Motor neuron (in vitro differentiated cells): Measurements from ENCODE around the gene ZNF592. TPM values are rescaled to one million over a fixed set of nuclear protein-coding genes. Genes with fewer than 3 reads are reported as not detected.
"Not testable (repeated sequence)": the region's sequence is repeated elsewhere in the genome, so short reads cannot be mapped to it uniquely, and the experiment has no call there.

Experiments used
- ATAC-seq, 8 experiments: fragments of 200-7000 bp; cut with Tn5 transposase; replicated peaks in 6 of 8; 2 replicates each; pipeline ENCODE4 v1.8.0; 2021; ENCODE audit warnings: mild to moderate bottlenecking in 8 of 8, moderate library complexity in 8 of 8
- H3K27ac ChIP-seq, 2 donors: fragments of 250-450 bp; sonication (Bioruptor Pico); 2 replicates each; pipeline ENCODE4 v1.9.0; 2021; ENCODE audit warnings: antibody characterized with exemption in 2 of 2, mild to moderate bottlenecking in 2 of 2, moderate library complexity in 1 of 2
- H3K4me1 ChIP-seq, 2 donors: fragments of 250-450 bp; sonication (Bioruptor Pico); replicated peaks in 1 of 2; 2 replicates each; pipeline ENCODE4 v1.6.1; 2021; ENCODE audit warnings: antibody characterized with exemption in 2 of 2, mild to moderate bottlenecking in 2 of 2, moderate library complexity in 1 of 2
- H3K4me3 ChIP-seq, 5 donors: fragments of 250-450 bp; sonication (Bioruptor Pico); 2 replicates each; pipeline ENCODE4 v1.9.0; 2021; ENCODE audit warnings: antibody characterized with exemption in 5 of 5, mild to moderate bottlenecking in 5 of 5, moderate library complexity in 4 of 5
- WGBS, 10 experiments: fragments of 450-650 bp; shearing (Covaris generic); methylation state at CpG; one replicate each; pipeline ENCODE4 v1.0.0; 2022; 5-methylcytosine and 5-hydroxymethylcytosine counted together
- in situ Hi-C, 9 experiments: fragments of 400-800 bp; cut with MboI; loops; one replicate each; pipeline ENCODE4 v1.15.0; 2021; ENCODE audit warnings: low sequenced_read_pairs in 9 of 9, low pct_unique_long_range_greater_than_20kb in 2 of 9; ENCODE audit not compliant: unreplicated experiment in 9 of 9
- total RNA-seq, 8 experiments: library from RNA; unstranded; fragments of 300-600 nt; gene quantifications; 2 replicates each; pipeline versions ENCODE4 v1.2.3 to v1.2.4, GENCODE V29; 2022

Gene ZNF592
- total RNA-seq, 8 experiments from 2014 or later: 5.7 to 14.6 (median 11.1) TPM

DNA sequence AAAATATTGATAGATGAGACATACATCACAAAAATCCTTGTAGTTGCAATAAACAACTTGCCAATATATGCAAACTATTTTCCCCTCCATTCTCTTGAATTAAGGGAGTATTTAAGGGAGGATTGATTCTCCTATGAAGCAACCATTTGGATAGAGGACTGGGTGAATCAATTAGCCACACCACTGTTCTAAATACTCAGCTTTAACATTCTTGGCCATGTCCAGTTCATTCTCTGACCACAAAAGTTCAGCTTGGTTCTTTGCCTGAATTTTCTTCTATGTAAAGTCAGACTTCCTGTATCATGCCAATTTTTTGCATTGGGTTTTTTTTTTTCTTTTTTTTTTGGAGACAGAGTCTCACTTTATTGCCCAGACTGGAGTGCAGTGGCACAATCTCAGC, 16.6 kb upstream of the ZNF592 start:
- no peak overlapping the region for H3K27ac ChIP-seq
- in situ Hi-C loops: no loop called here
- ATAC-seq: no peak
- H3K4me1 ChIP-seq: peaks cover 9% of the 10 kb centered on the region in 2 donors
- no peak overlapping the region for H3K4me3 ChIP-seq

DNA sequence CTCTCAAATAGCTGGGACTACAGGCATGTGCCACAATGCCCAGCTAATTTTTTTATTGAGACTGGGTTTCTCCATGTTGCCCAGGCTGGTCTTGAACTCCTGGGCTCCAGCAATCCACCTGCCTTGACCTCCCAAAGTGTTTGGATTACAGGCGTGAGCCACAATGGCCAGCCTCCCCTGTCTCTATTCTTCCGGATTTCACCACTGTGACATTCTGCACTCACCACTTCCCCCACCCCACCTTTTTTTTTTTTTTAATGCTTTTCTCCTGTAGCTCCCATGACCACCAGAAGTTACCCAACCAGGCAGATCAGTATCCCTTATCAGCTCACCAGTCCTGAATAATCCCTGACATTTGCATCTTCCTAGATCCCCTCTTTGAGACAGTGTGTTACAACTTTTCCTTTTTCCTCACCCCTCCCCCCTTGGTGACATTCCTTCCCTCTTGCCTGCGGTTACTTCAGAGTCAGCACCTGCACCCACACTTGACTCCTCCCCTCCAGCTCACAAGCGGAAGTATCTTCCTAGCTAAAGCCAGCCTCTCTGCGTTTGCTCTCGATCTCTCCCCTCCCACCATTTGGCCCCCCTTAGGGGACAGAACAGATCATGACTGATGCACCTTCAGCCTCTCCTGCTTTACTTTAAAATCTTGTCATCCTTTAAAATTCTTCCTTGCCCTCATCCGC, 13.5 kb upstream of the ZNF592 start:
- no peak overlapping the region for H3K4me3 ChIP-seq
- peak in 7 of 8 experiments; percentile 29 to 94 (median 91) for ATAC-seq

GRCh38 chr15:84735480-84736061, 12.8 kb upstream of the ZNF592 start:
- 25 to 100% (median 71%) methylated on average over 1 to 5 of the region's 9 CpGs; no CpG with 5 or more reads in 1 of the 10 experiments for WGBS, 10 experiments
- H3K4me3 ChIP-seq, H3K4me1 ChIP-seq, in situ Hi-C loops: not testable (repeated sequence)
- H3K27ac ChIP-seq: peak overlapping the region; percentile 6 to 48
- peak in 7 of 8 experiments; percentile 20 to 93 (median 54) for ATAC-seq

More for the DNA sequence above, 13.5 kb upstream of the ZNF592 start:
- WGBS, 10 experiments: 0 to 100% (median 47%) methylated on average over 1 to 6 of the region's 7 CpGs
- Histone ChIP-seq H3K4me1 (peaks cover 9% of the 10 kb centered on the region in 2 donors), H3K27ac (peak overlapping the region; percentile 10 to 48)
- in situ Hi-C loops: no loop called here

- ATAC-seq: no peak
- Histone ChIP-seq H3K4me1 (peaks cover 9% of the 10 kb centered on the region in 2 donors), H3K4me3 (no peak overlapping the region), H3K27ac (no peak overlapping the region)
- in situ Hi-C loops: no loop called here
- 94 to 100% (median 100%) methylated on average over 1 to 3 of the region's 5 CpGs; no CpG with 5 or more reads in 2 of the 10 experiments for WGBS, 10 experiments
Observed at GRCh38 chr15:84736375-84736774, 12.0 kb upstream of the ZNF592 start.

DNA sequence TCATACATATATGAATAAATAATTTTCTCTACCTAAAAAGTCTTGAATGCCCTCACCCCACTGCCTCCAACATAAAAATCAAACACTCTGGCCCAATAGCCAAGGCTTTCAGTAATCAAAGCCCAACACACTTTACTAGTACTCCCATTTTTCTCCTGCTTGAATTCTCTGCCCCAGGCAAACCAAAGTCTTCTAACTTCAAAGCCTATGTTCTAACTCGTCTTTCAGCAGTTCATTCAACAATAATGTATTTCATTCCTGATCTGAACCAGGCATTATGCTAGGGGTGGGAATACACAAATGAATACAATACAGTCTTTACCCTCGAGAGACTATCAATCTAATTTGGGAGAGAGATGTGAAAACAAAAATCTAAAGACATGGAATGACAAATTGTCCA, 11.4 kb upstream of the ZNF592 start:
- 0 to 49% (median 19%) methylated on average over 1 to 2 of the region's 2 CpGs; no CpG with 5 or more reads in 1 of the 10 experiments for WGBS, 10 experiments
- Histone ChIP-seq H3K4me1 (peaks cover 9% of the 10 kb centered on the region in 2 donors), H3K4me3 (no peak overlapping the region), H3K27ac (no peak overlapping the region)
- in situ Hi-C loops: no loop called here
- peak in 2 of 8 experiments; percentile 35 to 75 for ATAC-seq

- Histone ChIP-seq H3K4me3 (no peak overlapping the region), H3K4me1 (no peaks in the 10 kb centered on the region), H3K27ac (no peak overlapping the region)
- in situ Hi-C loops: no loop called here
- WGBS, 10 experiments: 79 to 100% (median 82%) methylated on average over 1 to 4 of the region's 4 CpGs; no CpG with 5 or more reads in 2 of the 10 experiments
- no peak for ATAC-seq
Observed at GRCh38 chr15:84740691-84741090, 7.7 kb upstream of the ZNF592 start.

DNA sequence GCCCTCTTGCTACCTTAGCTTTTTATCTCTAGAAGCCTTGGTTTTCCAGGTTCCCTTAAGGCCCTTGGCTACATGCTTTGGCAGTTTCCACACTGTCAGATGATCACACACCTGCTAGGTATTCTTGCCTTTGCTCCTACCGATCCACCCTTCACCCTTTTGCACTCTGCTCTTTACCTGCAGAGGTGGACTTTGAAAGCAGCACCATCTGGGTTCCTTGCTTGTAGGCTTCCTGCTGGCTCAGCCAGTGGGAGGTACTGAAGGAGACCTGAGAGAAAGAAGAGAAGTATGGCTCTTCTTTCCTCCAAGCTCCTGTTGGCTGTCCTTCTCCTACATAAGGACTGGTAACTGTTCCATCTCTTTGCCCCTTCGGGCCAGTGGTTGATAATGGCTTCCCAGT, 7.3 kb upstream of the ZNF592 start:
- no peak overlapping the region for H3K4me3 ChIP-seq
- 0 to 100% (median 62%) methylated on average over 1 to 2 of the region's 2 CpGs; no CpG with 5 or more reads in 4 of the 10 experiments for WGBS, 10 experiments

DNA sequence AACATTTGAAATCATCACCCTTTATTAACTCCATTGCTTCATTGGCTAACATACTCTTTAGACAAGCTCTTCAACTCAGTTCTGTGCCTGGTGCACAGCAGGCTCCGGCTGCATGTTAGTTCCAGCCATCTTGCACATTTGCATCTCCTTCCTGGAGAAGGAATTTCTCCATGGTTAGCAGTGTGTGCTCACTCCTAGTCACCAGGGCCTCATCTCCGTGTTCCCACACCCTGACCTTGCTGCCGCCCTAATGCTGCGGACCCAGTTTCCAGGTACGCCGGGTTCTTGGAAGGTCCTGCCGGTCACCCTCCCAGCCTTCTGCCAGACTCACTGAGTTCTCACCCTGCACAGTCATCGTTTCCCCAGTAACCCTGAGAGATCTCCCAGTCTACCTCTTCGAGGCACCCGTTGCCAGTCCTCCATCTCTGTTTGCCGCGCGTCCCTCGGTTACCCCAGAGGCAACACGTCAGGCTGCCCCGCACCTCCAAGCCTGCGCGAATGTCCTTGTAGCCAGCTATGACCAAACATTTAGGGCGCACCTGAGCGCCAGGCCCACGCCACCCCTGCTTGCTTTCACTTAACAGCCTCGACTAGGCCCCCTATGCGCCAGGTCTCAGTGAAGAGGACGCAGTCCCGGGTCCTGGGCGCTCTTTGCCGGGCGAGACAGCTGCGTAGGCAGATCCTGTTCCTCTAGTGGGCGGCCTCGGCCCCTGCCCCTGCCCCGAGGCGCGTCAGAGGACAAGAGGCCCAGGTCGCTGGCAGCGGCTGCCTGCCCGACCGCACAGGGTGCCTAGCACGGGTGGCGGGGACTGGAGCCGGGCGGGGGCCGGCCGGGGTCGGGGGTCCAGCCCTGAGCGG, 747 bp upstream of the ZNF592 start:
- 0 to 67% (median 13%) methylated on average over 1 to 17 of the region's 46 CpGs; no CpG with 5 or more reads in 1 of the 10 experiments for WGBS, 10 experiments
- peak overlapping the region; percentile 57 to 98 (median 94) for H3K4me3 ChIP-seq
- ATAC-seq: peak in 7 of 8 experiments; percentile 62 to 78 (median 73)
- in situ Hi-C loops: no loop called here
- peaks cover 19 to 20% of the 10 kb centered on the region in 2 donors for H3K4me1 ChIP-seq
- peak overlapping the region; percentile 94 to 97 for H3K27ac ChIP-seq

More for the DNA sequence above, 7.3 kb upstream of the ZNF592 start:
- in situ Hi-C loops: no loop called here
- no peak for ATAC-seq
- Histone ChIP-seq H3K27ac (no peak overlapping the region), H3K4me1 (no peaks in the 10 kb centered on the region)

DNA sequence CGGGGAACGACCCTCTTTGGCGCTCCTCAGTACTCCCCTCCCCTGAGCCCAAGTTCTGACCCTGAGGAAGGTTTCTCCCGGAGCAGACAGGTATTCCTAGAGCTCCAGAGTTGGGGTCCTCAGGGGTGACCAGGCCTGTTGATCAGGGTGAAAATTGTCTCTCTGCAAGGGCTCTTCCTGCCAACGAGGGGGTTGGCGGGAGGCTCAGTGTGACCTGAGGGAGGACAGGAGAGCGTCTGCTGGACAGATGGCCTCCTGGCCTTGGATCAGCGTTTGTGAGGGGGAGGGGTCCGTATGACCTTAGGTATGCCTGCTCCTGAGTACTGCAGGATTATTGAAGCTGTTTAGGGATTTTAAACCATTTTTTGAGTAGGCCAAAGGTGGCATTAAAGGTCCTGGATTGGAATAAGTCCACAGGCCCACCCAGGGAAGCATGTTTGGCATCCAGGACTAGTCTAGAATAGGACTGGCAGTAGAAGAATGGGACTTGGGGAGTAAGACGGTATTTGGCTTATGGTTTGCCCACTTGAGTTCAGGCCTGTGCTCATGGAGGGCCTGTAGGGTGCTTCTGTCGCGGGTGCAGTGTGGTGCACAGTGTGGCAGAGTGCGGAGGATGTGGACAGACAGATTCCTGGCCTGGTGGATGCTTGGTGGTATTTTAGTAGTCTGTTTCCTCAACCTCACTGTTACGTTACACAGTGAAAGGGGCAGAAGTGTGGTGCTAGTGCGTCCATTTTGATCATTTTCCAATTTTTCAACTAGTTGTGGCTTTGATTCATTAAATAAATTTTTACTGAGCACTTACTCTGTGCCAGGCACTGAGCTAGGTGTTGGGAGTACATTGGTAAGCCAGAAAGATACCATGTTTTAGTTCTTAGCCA, 959 bp downstream of the ZNF592 start:
- ATAC-seq: peak in 5 of 8 experiments; percentile 1 to 7 (median 3)
- H3K4me3 ChIP-seq: peak overlapping the region; percentile 57 to 98 (median 94)
- 10 to 100% (median 40%) methylated on average over 1 to 8 of the region's 15 CpGs; no CpG with 5 or more reads in 2 of the 10 experiments for WGBS, 10 experiments
- peaks cover 19 to 20% of the 10 kb centered on the region in 2 donors for H3K4me1 ChIP-seq
- in situ Hi-C loops: no loop called here
- peak overlapping the region; percentile 94 to 97 for H3K27ac ChIP-seq

GRCh38 chr15:84750583-84751092, 2.2 kb downstream of the ZNF592 start:
- no peak for ATAC-seq
- 10 to 90% (median 52%) methylated on average over 1 to 2 of the region's 2 CpGs; no CpG with 5 or more reads in 1 of the 10 experiments for WGBS, 10 experiments
- in situ Hi-C loops: no loop called here
- Histone ChIP-seq H3K4me3 (no peak overlapping the region), H3K4me1 (peaks cover 19 to 20% of the 10 kb centered on the region in 2 donors), H3K27ac (no peak overlapping the region)

GRCh38 chr15:84751721-84752120, 3.3 kb downstream of the ZNF592 start:
- in situ Hi-C loops, H3K27ac ChIP-seq, H3K4me3 ChIP-seq, ATAC-seq: not testable (repeated sequence)
- peaks cover 19 to 20% of the 10 kb centered on the region in 2 donors for H3K4me1 ChIP-seq
- WGBS, 10 experiments: 0 to 100% (median 93%) methylated on average over 1 to 6 of the region's 6 CpGs; no CpG with 5 or more reads in 1 of the 10 experiments

DNA sequence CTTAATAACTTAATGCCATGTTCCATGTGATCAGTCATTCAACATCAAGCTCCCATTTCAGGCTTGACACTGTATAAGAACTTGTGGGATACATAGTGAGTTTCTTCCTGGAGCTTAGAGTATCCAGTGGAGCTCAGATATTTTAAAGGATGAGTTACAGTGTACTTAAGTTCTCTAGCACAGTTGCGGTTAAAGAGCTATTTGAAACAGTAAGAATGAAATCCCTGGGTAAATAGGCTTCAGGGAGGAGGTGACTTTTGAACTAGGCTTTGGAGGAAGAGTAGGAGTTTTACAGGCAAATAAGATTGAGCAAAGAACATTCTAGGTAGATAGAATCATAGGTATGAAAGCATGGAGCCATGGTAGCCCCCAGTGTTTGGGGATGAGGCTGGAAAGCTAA, 3.8 kb downstream of the ZNF592 start:
- no peak for ATAC-seq
- peaks cover 16 to 20% of the 10 kb centered on the region in 2 donors for H3K4me1 ChIP-seq
- no peak overlapping the region for H3K27ac ChIP-seq
- WGBS, 10 experiments: 83 to 100% (median 100%) methylated on average over 1 of the region's 1 CpG; no CpG with 5 or more reads in 1 of the 10 experiments
- no peak overlapping the region for H3K4me3 ChIP-seq
- in situ Hi-C loops: no loop called here
